B cell (primary cell): Measurements from ENCODE around the gene DUSP7.

Experiments used
- EZH2 ChIP-seq: IDR thresholded peaks from 2 replicates; pipeline ENCODE4 v1.6.1; 2012; ENCODE audit warnings: borderline replicate concordance, low read depth, mild to moderate bottlenecking, moderate library complexity, low read length; ENCODE audit not compliant: insufficient read depth, poor library complexity, severe bottlenecking
- TF ChIP-seq, protein P1 (sequence below): fragments of 200-600 bp; IDR thresholded peaks from one replicate; pipeline ENCODE4 v1.8.0; 2022; ENCODE audit warnings: antibody characterized with exemption, mild to moderate bottlenecking

DNA sequence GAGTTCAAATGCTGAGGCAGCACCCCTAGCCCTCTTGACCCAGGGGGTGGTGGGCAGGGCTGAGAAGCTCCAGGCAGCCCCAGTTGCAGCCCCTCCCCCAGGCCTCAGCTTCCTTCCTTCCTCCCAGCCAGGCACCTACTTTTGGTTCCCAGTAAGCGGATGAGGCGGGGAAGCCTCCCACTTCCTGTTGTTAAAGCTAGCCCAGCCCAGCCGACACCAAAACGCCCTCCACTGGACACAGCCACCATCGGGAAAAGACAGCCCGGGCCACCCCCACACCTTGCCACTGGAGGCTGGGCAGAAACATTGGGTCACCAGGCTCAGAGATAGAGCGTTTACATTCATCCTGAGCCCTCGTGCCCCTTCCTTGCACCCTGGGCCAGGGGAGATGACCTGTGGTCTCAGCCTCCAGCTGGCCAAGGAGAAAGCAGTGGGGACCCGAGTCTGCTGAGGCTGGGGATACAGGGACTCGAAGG is 3.5 kb downstream of the DUSP7 start:
- TF ChIP-seq, protein P1, sequence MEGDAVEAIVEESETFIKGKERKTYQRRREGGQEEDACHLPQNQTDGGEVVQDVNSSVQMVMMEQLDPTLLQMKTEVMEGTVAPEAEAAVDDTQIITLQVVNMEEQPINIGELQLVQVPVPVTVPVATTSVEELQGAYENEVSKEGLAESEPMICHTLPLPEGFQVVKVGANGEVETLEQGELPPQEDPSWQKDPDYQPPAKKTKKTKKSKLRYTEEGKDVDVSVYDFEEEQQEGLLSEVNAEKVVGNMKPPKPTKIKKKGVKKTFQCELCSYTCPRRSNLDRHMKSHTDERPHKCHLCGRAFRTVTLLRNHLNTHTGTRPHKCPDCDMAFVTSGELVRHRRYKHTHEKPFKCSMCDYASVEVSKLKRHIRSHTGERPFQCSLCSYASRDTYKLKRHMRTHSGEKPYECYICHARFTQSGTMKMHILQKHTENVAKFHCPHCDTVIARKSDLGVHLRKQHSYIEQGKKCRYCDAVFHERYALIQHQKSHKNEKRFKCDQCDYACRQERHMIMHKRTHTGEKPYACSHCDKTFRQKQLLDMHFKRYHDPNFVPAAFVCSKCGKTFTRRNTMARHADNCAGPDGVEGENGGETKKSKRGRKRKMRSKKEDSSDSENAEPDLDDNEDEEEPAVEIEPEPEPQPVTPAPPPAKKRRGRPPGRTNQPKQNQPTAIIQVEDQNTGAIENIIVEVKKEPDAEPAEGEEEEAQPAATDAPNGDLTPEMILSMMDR, result no peak
- no peak for TF ChIP-seq EZH2
